Retinal pigment epithelial cell (primary cell): ENCODE measurements around the gene ADGB.

Experiments
- DNase-seq: peaks from one replicate; pipeline ENCODE4 v3.0.0-alpha.2; 2010; ENCODE audit warnings: low read depth
- H3K4me3 ChIP-seq: 2 replicates; pipeline ENCODE4 v1.5.1; 2011; ENCODE audit warnings: mild to moderate bottlenecking, low read length, control low read depth, moderate library complexity
- CTCF ChIP-seq: conservative IDR thresholded peaks from 2 replicates; pipeline ENCODE4 v1.5.1; 2011; ENCODE audit warnings: low read depth, low read length, control low read depth, inconsistent platforms

The ADGB gene

GRCh38 chr6:146628350-146628749, 29.6 kb downstream of the ADGB start:
- no peak for TF ChIP-seq CTCF
- DNase-seq: no peak
- no peak overlapping the region for H3K4me3 ChIP-seq

GRCh38 chr6:146634022-146634421, 35.2 kb downstream of the ADGB start:
- no peak for DNase-seq
- no peak overlapping the region for H3K4me3 ChIP-seq
- TF ChIP-seq CTCF: no peak

- no peak overlapping the region for H3K4me3 ChIP-seq
- DNase-seq: peak; percentile 18
- TF ChIP-seq CTCF: no peak
Observed at GRCh38 chr6:146635165-146635564, 36.4 kb downstream of the ADGB start.

GRCh38 chr6:146636481-146636880, 37.7 kb downstream of the ADGB start:
- H3K4me3 ChIP-seq: no peak overlapping the region
- no peak for TF ChIP-seq CTCF
- no peak for DNase-seq

- DNase-seq: no peak
- H3K4me3 ChIP-seq: no peak overlapping the region
- TF ChIP-seq CTCF: no peak
Observed at GRCh38 chr6:146642921-146643320, 44.1 kb downstream of the ADGB start.

GRCh38 chr6:146650799-146651481, 52.2 kb downstream of the ADGB start:
- no peak for TF ChIP-seq CTCF
- no peak overlapping the region for H3K4me3 ChIP-seq
- DNase-seq: no peak

- no peak for DNase-seq
- no peak for TF ChIP-seq CTCF
- no peak overlapping the region for H3K4me3 ChIP-seq
Observed at GRCh38 chr6:146651482-146651863, 52.7 kb downstream of the ADGB start.
